IMR-90 (cell line): ENCODE results near the gene CLTA. TPM values are rescaled to one million over a fixed set of nuclear protein-coding genes. Genes with fewer than 3 reads are reported as not detected.
A peak's percentile ranks its signal among the peaks of the same experiment; 100 is the strongest.

Experiments used
- ATAC-seq: fragments of 200-7000 bp; cut with Tn5 transposase; 2 replicates; pipeline ENCODE4 v1.9.1; 2020; ENCODE audit warnings: low read depth, mild to moderate bottlenecking, moderate library complexity
- BruUV-seq: library from RNA; stranded (reverse); fragments of 400-500 nt; replicated peaks from 2 replicates; lab custom pipeline; 2021; lab: Mats Ljungman, UMichigan
- CTCF ChIA-PET: fragments of 300-600 bp; formaldehyde crosslinking; extraction: SDS; loops from one replicate; lab custom pipeline; 2021; ENCODE audit warnings: antibody characterized with exemption; lab: Yijun Ruan, JAX
- POLR2A ChIA-PET: fragments of 300-600 bp; sonication (Branson Sonifier 250); formaldehyde crosslinking; loops from one replicate; lab custom pipeline; 2022; ENCODE audit warnings: antibody characterized with exemption; ENCODE audit not compliant: unreplicated experiment; lab: Charles Lee
- DNase-seq: peaks from one replicate; pipeline ENCODE4 v3.0.0; 2013
- H2AFZ ChIP-seq: replicated peaks from 2 replicates; pipeline ENCODE3; 2013; ENCODE audit warnings: low read length, mild to moderate bottlenecking; ENCODE audit not compliant: poor library complexity
- H2AK5ac ChIP-seq: 2 replicates; pipeline ENCODE4 v1.6.1; 2013; ENCODE audit warnings: low read depth, low read length, inconsistent platforms
- H2AK9ac ChIP-seq: replicated peaks from 2 replicates; pipeline ENCODE3; 2013; ENCODE audit warnings: mild to moderate bottlenecking, low read depth, low read length, moderate library complexity; ENCODE audit not compliant: poor library complexity
- H2BK120ac ChIP-seq: 2 replicates; pipeline ENCODE4 v1.6.1; 2013; ENCODE audit warnings: low read depth, low read length, inconsistent platforms
- H2BK15ac ChIP-seq: 3 replicates; pipeline ENCODE4 v1.6.1; 2013; ENCODE audit warnings: low read depth, low read length, inconsistent platforms
- H2BK20ac ChIP-seq: 2 replicates; pipeline ENCODE4 v1.6.1; 2013; ENCODE audit warnings: low read depth, mild to moderate bottlenecking, inconsistent platforms, low read length, moderate library complexity
- H2BK5ac ChIP-seq: 2 replicates; pipeline ENCODE4 v1.6.1; 2013; ENCODE audit warnings: mild to moderate bottlenecking, low read depth, low read length, inconsistent platforms; ENCODE audit not compliant: poor library complexity, severe bottlenecking
- H3K14ac ChIP-seq: replicated peaks from 2 replicates; pipeline ENCODE4 v1.6.1; 2013; ENCODE audit warnings: low read depth, low read length, inconsistent platforms
- H3K18ac ChIP-seq: 2 replicates; pipeline ENCODE4 v1.6.1; 2013; ENCODE audit warnings: low read depth, low read length, control low read depth
- H3K23ac ChIP-seq: 2 replicates; pipeline ENCODE4 v1.6.1; 2013; ENCODE audit warnings: low read depth, low read length, inconsistent platforms
- H3K27ac ChIP-seq: 2 replicates; pipeline ENCODE4 v1.5.1; 2013; ENCODE audit warnings: mild to moderate bottlenecking, control low read depth, low read length; ENCODE audit not compliant: insufficient read depth
- H3K27me3 ChIP-seq: 2 replicates; pipeline ENCODE4 v1.6.1; 2013; ENCODE audit warnings: low read length; ENCODE audit not compliant: control insufficient read depth, insufficient read depth
- H3K36me3 ChIP-seq: 2 replicates; pipeline ENCODE4 v1.6.1; 2013; ENCODE audit warnings: low read length, mixed read lengths; ENCODE audit not compliant: control insufficient read depth, insufficient read depth
- H3K4ac ChIP-seq: 2 replicates; pipeline ENCODE4 v1.6.1; 2013; ENCODE audit warnings: low read depth, low read length, inconsistent platforms
- H3K4me1 ChIP-seq: 2 replicates; pipeline ENCODE4 v1.6.1; 2013; ENCODE audit warnings: low read length, mixed read lengths; ENCODE audit not compliant: control insufficient read depth, insufficient read depth
- H3K4me2 ChIP-seq: 2 replicates; pipeline ENCODE4 v1.6.1; 2013; ENCODE audit warnings: low read depth, mild to moderate bottlenecking, control low read depth, low read length, moderate library complexity
- H3K4me3 ChIP-seq: 2 replicates; pipeline ENCODE4 v1.5.1; 2013; ENCODE audit warnings: low read depth, mild to moderate bottlenecking, control low read depth, low read length, moderate library complexity; ENCODE audit not compliant: insufficient read depth
- H3K56ac ChIP-seq: 2 replicates; pipeline ENCODE4 v1.6.1; 2013; ENCODE audit warnings: low read length, inconsistent platforms; ENCODE audit not compliant: insufficient read depth; ENCODE audit errors: extremely low read depth
- H3K79me1 ChIP-seq, 2 experiments: 2 replicates each; pipeline ENCODE4 v1.6.1; 2013; ENCODE audit warnings: low read length in 2 of 2, inconsistent platforms in 1 of 2, low read depth in 1 of 2
- H3K9ac ChIP-seq: 2 replicates; pipeline ENCODE4 v1.6.1; 2013; ENCODE audit warnings: low read depth, low read length, control low read depth
- H3K9me1 ChIP-seq: 2 replicates; pipeline ENCODE4 v1.6.1; 2013; ENCODE audit warnings: low read length, inconsistent platforms; ENCODE audit not compliant: insufficient read depth
- H3K9me3 ChIP-seq: 2 replicates; pipeline ENCODE4 v1.6.1; 2013; ENCODE audit warnings: low read length; ENCODE audit not compliant: control insufficient read depth, insufficient read depth
- H4K20me1 ChIP-seq: 2 replicates; pipeline ENCODE4 v1.6.1; 2013; ENCODE audit warnings: low read length, inconsistent platforms; ENCODE audit not compliant: insufficient read depth
- H4K5ac ChIP-seq: 2 replicates; pipeline ENCODE4 v1.6.1; 2013; ENCODE audit warnings: mild to moderate bottlenecking, low read depth, low read length, control low read depth
- H4K8ac ChIP-seq, 2 experiments: 2 replicates each; pipeline ENCODE4 v1.6.1; 2013; ENCODE audit warnings: low read depth in 2 of 2, low read length in 2 of 2, control low read depth in 1 of 2, inconsistent platforms in 1 of 2
- H4K91ac ChIP-seq: 2 replicates; pipeline ENCODE4 v1.6.1; 2013; ENCODE audit warnings: low read depth, low read length, inconsistent platforms; ENCODE audit not compliant: insufficient read depth
- BHLHE40 ChIP-seq: fragments of 150-350 bp; IDR thresholded peaks from 2 replicates; pipeline ENCODE4 v1.6.1; 2016; ENCODE audit warnings: mild to moderate bottlenecking, low read depth, low read length
- CEBPB ChIP-seq: IDR thresholded peaks from 2 replicates; pipeline ENCODE4 v1.6.1; 2012; ENCODE audit warnings: low read depth, low read length, improper control_type of control experiment
- CHD1 ChIP-seq: IDR thresholded peaks from 2 replicates; pipeline ENCODE4 v1.6.1; 2012; ENCODE audit warnings: low read depth, low read length, improper control_type of control experiment
- FOS ChIP-seq: fragments of 150-350 bp; IDR thresholded peaks from 2 replicates; pipeline ENCODE4 v1.6.1; 2016; ENCODE audit warnings: low read depth, low read length
- MAFK ChIP-seq: IDR thresholded peaks from 2 replicates; pipeline ENCODE4 v1.6.1; 2012; ENCODE audit warnings: low read depth, low read length, improper control_type of control experiment
- MXI1 ChIP-seq: IDR thresholded peaks from 2 replicates; pipeline ENCODE4 v1.6.1; 2012; ENCODE audit warnings: low read depth, mild to moderate bottlenecking, low read length, moderate library complexity, borderline replicate concordance
- NFE2L2 ChIP-seq: fragments of 150-350 bp; IDR thresholded peaks from 2 replicates; pipeline ENCODE4 v1.6.1; 2016; ENCODE audit warnings: low read depth, mild to moderate bottlenecking, low read length
- POLR2A ChIP-seq: IDR thresholded peaks from 2 replicates; pipeline ENCODE4 v1.6.1; 2012; ENCODE audit warnings: mild to moderate bottlenecking, low read depth, low read length
- RAD21 ChIP-seq: IDR thresholded peaks from 2 replicates; pipeline ENCODE4 v1.6.1; 2012; ENCODE audit warnings: low read length, improper control_type of control experiment
- RCOR1 ChIP-seq: IDR thresholded peaks from 2 replicates; pipeline ENCODE4 v1.6.1; 2012; ENCODE audit warnings: mild to moderate bottlenecking, low read length, improper control_type of control experiment; ENCODE audit not compliant: insufficient replicate concordance
- RFX5 ChIP-seq: IDR thresholded peaks from 2 replicates; pipeline ENCODE4 v1.8.0; 2012; ENCODE audit warnings: low read depth, mild to moderate bottlenecking, low read length, moderate library complexity
- SMC3 ChIP-seq: fragments of 150-350 bp; IDR thresholded peaks from 2 replicates; pipeline ENCODE4 v1.6.1; 2016; ENCODE audit warnings: low read depth, mild to moderate bottlenecking, antibody characterized with exemption, low read length, moderate library complexity
- WGBS, 2 experiments: methylation state at CpG; one replicate each; pipeline versions ENCODE4 v1.1.5 to v1.1.7; 2013; ENCODE audit warnings: missing lambda C conversion rate in 2 of 2; ENCODE audit not compliant: insufficient read length in 1 of 2; ENCODE audit errors: extremely low coverage in 2 of 2; 5-methylcytosine and 5-hydroxymethylcytosine counted together
- dilution Hi-C: fragments of 300-500 bp; cut with HindIII; formaldehyde crosslinking; loops from one replicate; pipeline ENCODE4 v1.14.3; 2018; ENCODE audit warnings: low sequenced_read_pairs; ENCODE audit not compliant: unreplicated experiment
- in situ Hi-C: fragments of 300-500 bp; cut with MboI; formaldehyde crosslinking; loops from 3 replicates; pipeline ENCODE4 v1.14.3; 2019; ENCODE audit warnings: low sequenced_read_pairs, inconsistent platforms, mixed read lengths
- intact Hi-C: fragments of 100-400 bp; cut with micrococcal nuclease; formaldehyde crosslinking; loops from 2 replicates; pipeline ENCODE4 v1.10.0; 2022
- polyA plus RNA-seq, 3 experiments: library from polyadenylated mRNA; depleted of rRNA; stranded (reverse); fragments of >200 nt; gene quantifications; 2 replicates each; pipeline ENCODE4 v1.2.3, GENCODE V29; 2012; ENCODE audit warnings: low replicate concordance in 1 of 3
- total RNA-seq: library from RNA; depleted of rRNA; stranded (reverse); fragments of >200 nt; gene quantifications from 2 replicates; pipeline ENCODE4 v1.2.3, GENCODE V29; 2012
- TF ChIP-seq, protein P1 (sequence below): fragments of 150-350 bp; IDR thresholded peaks from 2 replicates; pipeline ENCODE4 v1.6.1; 2017; ENCODE audit warnings: mild to moderate bottlenecking, antibody characterized with exemption, low read length, low read depth
- TF ChIP-seq, protein P2 (sequence below): conservative IDR thresholded peaks from 2 replicates; pipeline ENCODE4 v1.5.1; 2012; ENCODE audit warnings: mild to moderate bottlenecking, low read depth, low read length, improper control_type of control experiment
- TF ChIP-seq, protein P3 (sequence below): fragments of 150-350 bp; IDR thresholded peaks from 2 replicates; pipeline ENCODE4 v1.6.1; 2016; ENCODE audit warnings: low read depth, mild to moderate bottlenecking, low read length, moderate library complexity, borderline replicate concordance

CLTA gene
- total and polyA plus RNA-seq, 2 of the 4 experiments (the other 2 are of a cell fraction): 133 to 246 TPM

DNA sequence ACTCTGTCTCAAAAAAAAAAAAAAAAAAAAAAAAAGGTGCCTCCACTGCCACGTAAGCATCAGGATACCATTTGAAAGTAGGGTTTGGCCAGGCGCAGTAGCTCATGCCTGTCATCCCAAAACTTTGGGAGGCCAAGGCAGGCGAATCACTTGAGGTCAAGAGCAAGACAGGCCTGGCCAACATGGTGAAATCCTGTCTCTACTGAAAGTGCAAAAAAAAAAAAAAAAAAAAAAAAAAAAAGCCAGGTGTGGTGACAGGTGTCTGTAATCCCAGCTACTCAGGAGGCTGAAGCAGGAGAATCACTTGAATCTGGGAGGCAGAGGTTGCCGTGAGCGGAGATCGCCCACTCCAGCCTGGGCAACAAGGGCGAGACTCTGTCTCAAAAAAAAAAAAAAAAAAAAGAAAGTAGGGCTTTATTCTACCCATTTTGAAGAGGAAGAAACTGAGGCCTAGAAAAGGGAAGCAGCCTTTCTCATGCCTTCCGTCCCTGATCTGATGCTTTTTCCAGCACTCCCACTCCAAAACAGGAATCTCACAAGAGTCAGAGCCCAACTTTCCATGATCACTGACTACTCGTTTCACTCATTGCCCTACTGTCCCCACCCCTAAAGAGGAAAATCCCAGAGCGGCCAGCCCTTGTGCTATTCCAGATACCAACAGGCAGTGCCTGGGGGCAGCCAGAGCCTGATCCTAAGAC lies 37.8 kb upstream of the CLTA start:
- DNase-seq (no peak), ATAC-seq (no peak)
- Histone ChIP-seq H3K27me3 (no peaks in the 10 kb centered on the region), H3K18ac (no peak overlapping the region), H2AK9ac (no peak overlapping the region), H3K23ac (no peak overlapping the region; the same call in 1 of the 2 replicates), H3K9ac (no peak overlapping the region), H3K4me1 (peaks cover 24% of the 10 kb centered on the region), H2BK20ac (no peak overlapping the region), H3K4ac (peak overlapping the region; percentile 19; the same call in 1 of the 2 replicates), H2BK15ac (no peak overlapping the region), H3K79me1 (peaks cover 0 to 35% of the 10 kb centered on the region in 2 experiments; a peak in 3 of 4 replicates), H4K5ac (no peak overlapping the region), H3K9me3 (peaks cover 2% of the 10 kb centered on the region; the same call in 1 of the 2 replicates), H3K9me1 (peaks cover 26% of the 10 kb centered on the region), H3K4me2 (no peak overlapping the region), H4K20me1 (peaks cover 14% of the 10 kb centered on the region), H2BK5ac (no peak overlapping the region), H3K14ac (no peak overlapping the region), H3K27ac (no peak overlapping the region), H4K91ac (no peak overlapping the region; the same call in 1 of the 2 replicates), H2BK120ac (no peak overlapping the region), H3K56ac (no peak overlapping the region), H3K36me3 (peaks cover 38% of the 10 kb centered on the region), H3K4me3 (no peak overlapping the region), H2AK5ac (peak overlapping the region; percentile 33; the same call in 1 of the 2 replicates), H4K8ac (no peak overlapping the region), H2AFZ (no peak overlapping the region)
- BruUV-seq: no TSS peak
- WGBS, 2 experiments: 100% methylated on average over 1 of the region's 10 CpGs; no CpG with 5 or more reads in 1 of the 2 experiments
- CTCF ChIA-PET: interaction anchor here (1.0 kb wide), 1 partner anchor 8 kb away, joined by 3 read pairs; no protein-coding TSS in a partner anchor
- in situ Hi-C loops: no loop called here
- POLR2A ChIA-PET: no interaction called here
- dilution Hi-C loops: no loop called here
- intact Hi-C loops: no loop called here
- no peak for TF ChIP-seq FOS
- no peak for TF ChIP-seq CHD1
- no peak for TF ChIP-seq POLR2A
- no peak for TF ChIP-seq RFX5
- TF ChIP-seq MAFK: no peak
- TF ChIP-seq NFE2L2: no peak
- TF ChIP-seq, protein P1, sequence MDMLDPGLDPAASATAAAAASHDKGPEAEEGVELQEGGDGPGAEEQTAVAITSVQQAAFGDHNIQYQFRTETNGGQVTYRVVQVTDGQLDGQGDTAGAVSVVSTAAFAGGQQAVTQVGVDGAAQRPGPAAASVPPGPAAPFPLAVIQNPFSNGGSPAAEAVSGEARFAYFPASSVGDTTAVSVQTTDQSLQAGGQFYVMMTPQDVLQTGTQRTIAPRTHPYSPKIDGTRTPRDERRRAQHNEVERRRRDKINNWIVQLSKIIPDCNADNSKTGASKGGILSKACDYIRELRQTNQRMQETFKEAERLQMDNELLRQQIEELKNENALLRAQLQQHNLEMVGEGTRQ: no peak
- TF ChIP-seq, protein P2, sequence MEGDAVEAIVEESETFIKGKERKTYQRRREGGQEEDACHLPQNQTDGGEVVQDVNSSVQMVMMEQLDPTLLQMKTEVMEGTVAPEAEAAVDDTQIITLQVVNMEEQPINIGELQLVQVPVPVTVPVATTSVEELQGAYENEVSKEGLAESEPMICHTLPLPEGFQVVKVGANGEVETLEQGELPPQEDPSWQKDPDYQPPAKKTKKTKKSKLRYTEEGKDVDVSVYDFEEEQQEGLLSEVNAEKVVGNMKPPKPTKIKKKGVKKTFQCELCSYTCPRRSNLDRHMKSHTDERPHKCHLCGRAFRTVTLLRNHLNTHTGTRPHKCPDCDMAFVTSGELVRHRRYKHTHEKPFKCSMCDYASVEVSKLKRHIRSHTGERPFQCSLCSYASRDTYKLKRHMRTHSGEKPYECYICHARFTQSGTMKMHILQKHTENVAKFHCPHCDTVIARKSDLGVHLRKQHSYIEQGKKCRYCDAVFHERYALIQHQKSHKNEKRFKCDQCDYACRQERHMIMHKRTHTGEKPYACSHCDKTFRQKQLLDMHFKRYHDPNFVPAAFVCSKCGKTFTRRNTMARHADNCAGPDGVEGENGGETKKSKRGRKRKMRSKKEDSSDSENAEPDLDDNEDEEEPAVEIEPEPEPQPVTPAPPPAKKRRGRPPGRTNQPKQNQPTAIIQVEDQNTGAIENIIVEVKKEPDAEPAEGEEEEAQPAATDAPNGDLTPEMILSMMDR: no peak
- no peak for TF ChIP-seq BHLHE40
- no peak for TF ChIP-seq MXI1
- TF ChIP-seq RAD21: no peak
- TF ChIP-seq, protein P3, sequence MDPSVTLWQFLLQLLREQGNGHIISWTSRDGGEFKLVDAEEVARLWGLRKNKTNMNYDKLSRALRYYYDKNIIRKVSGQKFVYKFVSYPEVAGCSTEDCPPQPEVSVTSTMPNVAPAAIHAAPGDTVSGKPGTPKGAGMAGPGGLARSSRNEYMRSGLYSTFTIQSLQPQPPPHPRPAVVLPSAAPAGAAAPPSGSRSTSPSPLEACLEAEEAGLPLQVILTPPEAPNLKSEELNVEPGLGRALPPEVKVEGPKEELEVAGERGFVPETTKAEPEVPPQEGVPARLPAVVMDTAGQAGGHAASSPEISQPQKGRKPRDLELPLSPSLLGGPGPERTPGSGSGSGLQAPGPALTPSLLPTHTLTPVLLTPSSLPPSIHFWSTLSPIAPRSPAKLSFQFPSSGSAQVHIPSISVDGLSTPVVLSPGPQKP: no peak
- no peak for TF ChIP-seq SMC3
- TF ChIP-seq CEBPB: no peak
- TF ChIP-seq RCOR1: no peak
